ENCODE measurements around the gene SUDS3.
A peak's percentile ranks its signal among the peaks of the same experiment; 100 is the strongest.
"Not testable (repeated sequence)": the region's sequence is repeated elsewhere in the genome, so short reads cannot be mapped to it uniquely, and the experiment has no call there.

Gene SUDS3

GRCh38 chr12:118391836-118392235 lies 15.5 kb downstream of the SUDS3 start:
- Mint-ChIP-seq H3K4me3 (no peak overlapping the region), H3K36me3 (ENCODE audit: low read depth) (peaks cover 82% of the 10 kb centered on the region), H3K27me3 (ENCODE audit: low read depth, poor library complexity) (no peaks in the 10 kb centered on the region), H3K9me3 (no peaks in the 10 kb centered on the region), H3K27ac (peak overlapping the region; percentile 49), H3K4me1 (no peaks in the 10 kb centered on the region)
- DNase-seq, result no peak
- TF ChIP-seq CTCF (IDR thresholded peaks at IDR 0.05), result no peak

GRCh38 chr12:118397708-118398440 lies 21.5 kb downstream of the SUDS3 start:
- Mint-ChIP-seq H3K9me3 (no peaks in the 10 kb centered on the region), H3K27ac (no peak overlapping the region), H3K36me3 (ENCODE audit: low read depth) (peaks cover 77% of the 10 kb centered on the region), H3K27me3 (ENCODE audit: low read depth, poor library complexity) (no peaks in the 10 kb centered on the region), H3K4me3 (no peak overlapping the region), H3K4me1 (no peaks in the 10 kb centered on the region)
- TF ChIP-seq CTCF (IDR thresholded peaks at IDR 0.05), result no peak
- no peak for DNase-seq

- Mint-ChIP-seq H3K4me3 (no peak overlapping the region), H3K9me3 (no peaks in the 10 kb centered on the region), H3K27ac (no peak overlapping the region), H3K4me1 (no peaks in the 10 kb centered on the region), H3K36me3 (ENCODE audit: low read depth) (peaks cover 77% of the 10 kb centered on the region), H3K27me3 (ENCODE audit: low read depth, poor library complexity) (no peaks in the 10 kb centered on the region)
- no peak for TF ChIP-seq CTCF (IDR thresholded peaks at IDR 0.05)
- no peak for DNase-seq
Measured at GRCh38 chr12:118398524-118398923, 22.2 kb downstream of the SUDS3 start.

GRCh38 chr12:118398940-118399339 lies 22.6 kb downstream of the SUDS3 start:
- Mint-ChIP-seq H3K4me3 (no peak overlapping the region), H3K27me3 (ENCODE audit: low read depth, poor library complexity) (no peaks in the 10 kb centered on the region), H3K27ac (no peak overlapping the region), H3K36me3 (ENCODE audit: low read depth) (peaks cover 77% of the 10 kb centered on the region), H3K4me1 (no peaks in the 10 kb centered on the region), H3K9me3 (no peaks in the 10 kb centered on the region)
- TF ChIP-seq CTCF (IDR thresholded peaks at IDR 0.05), result no peak
- no peak for DNase-seq

DNA sequence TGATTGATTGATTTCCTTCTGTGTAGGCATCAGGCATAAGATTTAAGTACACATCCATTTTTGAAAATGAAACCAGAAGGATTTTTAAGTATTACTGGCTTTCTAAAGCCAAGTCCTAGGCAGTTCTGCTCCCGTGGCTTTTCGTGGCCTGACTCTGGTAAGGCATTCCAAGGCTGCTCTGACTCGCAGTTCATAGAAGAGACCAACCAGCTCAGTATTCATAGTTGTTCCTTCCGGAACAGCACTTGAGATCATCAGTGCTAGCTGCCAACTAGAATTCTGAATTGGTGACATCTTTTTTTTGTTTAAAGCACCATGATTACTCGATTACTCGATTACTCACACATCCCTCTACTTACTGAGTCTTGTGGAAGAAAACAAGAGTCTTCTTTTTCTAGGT lies 25.9 kb downstream of the SUDS3 start:
- Mint-ChIP-seq H3K4me3 (no peak overlapping the region), H3K27ac (no peak overlapping the region), H3K27me3 (ENCODE audit: low read depth, poor library complexity) (no peaks in the 10 kb centered on the region), H3K36me3 (ENCODE audit: low read depth) (peaks cover 74% of the 10 kb centered on the region), H3K9me3 (no peaks in the 10 kb centered on the region), H3K4me1 (peaks cover 8% of the 10 kb centered on the region)
- DNase-seq, result no peak
- TF ChIP-seq CTCF (IDR thresholded peaks at IDR 0.05), result no peak

- Mint-ChIP-seq H3K9me3 (no peaks in the 10 kb centered on the region), H3K27me3 (ENCODE audit: low read depth, poor library complexity) (no peaks in the 10 kb centered on the region), H3K4me3 (no peak overlapping the region), H3K4me1 (peaks cover 8% of the 10 kb centered on the region), H3K36me3 (ENCODE audit: low read depth) (peaks cover 71% of the 10 kb centered on the region), H3K27ac (no peak overlapping the region)
- DNase-seq, result peak; percentile 69
- TF ChIP-seq CTCF (IDR thresholded peaks at IDR 0.05), result peak; percentile 81
Measured at GRCh38 chr12:118404876-118405521, 28.6 kb downstream of the SUDS3 start.

DNA sequence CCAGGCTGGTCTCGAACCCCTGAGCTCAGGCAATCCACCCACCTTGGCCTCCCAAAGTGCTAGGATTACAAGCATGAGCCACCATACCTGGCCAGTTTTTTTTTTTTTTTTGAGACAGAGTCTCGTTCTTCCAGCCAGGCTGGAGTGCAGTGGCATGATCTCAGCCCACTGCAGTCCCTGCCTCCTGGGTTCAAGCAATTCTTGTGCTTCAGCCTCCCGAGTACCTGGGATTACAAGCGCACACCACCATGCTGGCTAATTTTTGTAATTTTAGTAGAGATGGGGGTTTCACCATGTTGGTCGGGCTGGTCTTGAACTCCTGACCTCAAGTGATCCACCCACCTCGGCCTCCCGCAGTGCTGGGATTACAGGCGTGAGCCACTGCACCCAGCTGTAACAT lies 31.9 kb downstream of the SUDS3 start:
- not testable (repeated sequence) for H3K4me1 Mint-ChIP-seq; H3K4me3 Mint-ChIP-seq; H3K27me3 Mint-ChIP-seq (ENCODE audit: low read depth, poor library complexity); H3K27ac Mint-ChIP-seq; H3K9me3 Mint-ChIP-seq; DNase-seq
- peaks cover 67% of the 10 kb centered on the region for H3K36me3 Mint-ChIP-seq (ENCODE audit: low read depth)

Measured in nephron progenitor cell (in vitro differentiated cells).